GM19238 (cell line): ENCODE results near the gene GNAT2.
"Not testable (repeated sequence)": the region's sequence is repeated elsewhere in the genome, so short reads cannot be mapped to it uniquely, and the experiment has no call there.

Experiments used
- DNase-seq: peaks from one replicate; pipeline ENCODE4 v3.0.0; 2011; ENCODE audit warnings: low spot score; ENCODE audit not compliant: insufficient read length

The GNAT2 gene

GRCh38 chr1:109619576-109620400 is at the start of gene GNAT2, which contains the start of gene AMPD2:
GNAT2 (minus strand) TSS chr1:109619616; CDS start chr1:109612870, 6,746 bp downstream.
AMPD2 (plus strand) TSS chr1:109619837; CDS start chr1:109621176, 1,339 bp downstream.
- DNase-seq, result peak; percentile 79

- DNase-seq, result no peak
Measured at GRCh38 chr1:109668123-109668775, 48.8 kb upstream of the GNAT2 start.

- DNase-seq, result peak; percentile 60
Measured at GRCh38 chr1:109667452-109668122, 48.2 kb upstream of the GNAT2 start, which contains the start of gene GSTM2. GSTM2 (plus strand) TSS chr1:109668057; CDS start chr1:109668116, 59 bp downstream.

DNA sequence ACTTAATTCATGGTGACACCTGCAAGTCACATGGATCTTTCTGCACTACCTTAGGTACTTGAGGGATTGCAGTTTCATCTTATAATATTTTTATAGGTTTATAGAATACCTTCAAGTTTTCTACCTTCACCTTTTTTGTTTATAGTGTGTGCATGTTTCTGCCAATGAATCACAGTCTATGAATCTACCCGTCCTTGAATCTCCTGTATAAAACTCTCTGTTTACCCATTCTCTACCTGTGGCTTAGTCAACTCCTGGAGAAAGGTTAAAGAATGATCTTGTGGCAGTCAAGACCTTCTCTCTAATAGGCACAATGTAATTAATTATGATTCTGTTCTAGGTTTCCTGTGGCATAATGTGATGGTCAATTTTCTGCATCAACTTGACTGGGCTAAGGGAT is 45.3 kb upstream of the GNAT2 start:
- DNase-seq, result no peak

DNA sequence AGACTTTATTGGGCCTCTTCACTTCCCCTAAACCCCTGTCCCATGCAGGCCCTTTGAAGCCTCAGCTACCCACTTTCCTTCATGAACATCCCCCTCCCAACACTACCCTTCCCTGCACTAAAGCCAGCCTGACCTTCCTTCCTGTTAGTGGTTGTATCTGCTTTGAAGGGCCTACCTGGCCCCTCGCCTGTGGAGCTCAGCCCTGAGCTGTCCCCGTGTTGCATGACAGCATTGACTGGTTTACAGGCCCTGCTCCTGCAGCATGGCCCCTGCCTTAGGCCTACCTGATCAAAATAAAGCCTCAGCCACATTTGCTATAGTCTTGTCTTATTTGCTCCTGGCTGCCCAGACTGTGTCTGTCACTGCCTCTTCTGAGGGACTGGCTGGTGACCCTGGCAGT is 42.0 kb upstream of the GNAT2 start:
- no peak for DNase-seq

GRCh38 chr1:109660691-109661026 is 41.2 kb upstream of the GNAT2 start:
- DNase-seq, result not testable (repeated sequence)

DNA sequence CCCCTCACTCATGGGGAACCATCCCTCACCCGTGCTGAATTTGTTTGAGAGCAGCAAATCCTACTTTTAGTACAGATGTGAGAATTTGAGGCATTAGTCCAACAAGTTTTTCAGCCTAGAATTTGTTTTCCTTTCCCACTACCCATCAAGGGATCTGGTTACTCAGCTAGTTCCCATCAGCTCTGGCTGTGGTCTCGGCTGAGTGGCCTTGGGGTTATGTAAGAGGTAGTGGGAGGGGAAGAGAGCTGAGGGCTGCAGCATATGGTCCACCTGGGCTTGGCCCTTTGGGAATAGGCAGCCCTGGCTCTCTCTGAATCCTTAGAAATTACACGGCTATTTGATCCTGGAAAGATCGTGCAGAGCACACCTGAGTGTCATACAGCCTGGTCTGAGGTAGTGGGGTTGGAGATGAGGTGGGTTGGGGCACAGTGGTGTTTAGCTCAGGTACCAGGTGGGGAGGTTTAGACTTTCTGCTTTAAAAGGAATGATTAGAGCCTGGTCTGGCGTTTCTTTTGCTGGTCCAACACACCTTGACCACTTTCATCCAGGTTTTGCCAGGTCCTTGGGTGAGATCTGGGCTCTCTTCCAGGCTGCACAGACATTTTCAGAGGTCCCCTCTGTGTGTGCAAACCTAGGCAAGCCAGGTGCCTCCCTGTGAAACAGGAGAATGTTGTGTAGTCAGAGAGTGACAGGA is 40.7 kb upstream of the GNAT2 start:
- no peak for DNase-seq

- DNase-seq, result no peak
Measured at GRCh38 chr1:109659145-109659544, 39.7 kb upstream of the GNAT2 start.

- DNase-seq, result no peak
Measured at GRCh38 chr1:109658533-109659042, 39.2 kb upstream of the GNAT2 start.

DNA sequence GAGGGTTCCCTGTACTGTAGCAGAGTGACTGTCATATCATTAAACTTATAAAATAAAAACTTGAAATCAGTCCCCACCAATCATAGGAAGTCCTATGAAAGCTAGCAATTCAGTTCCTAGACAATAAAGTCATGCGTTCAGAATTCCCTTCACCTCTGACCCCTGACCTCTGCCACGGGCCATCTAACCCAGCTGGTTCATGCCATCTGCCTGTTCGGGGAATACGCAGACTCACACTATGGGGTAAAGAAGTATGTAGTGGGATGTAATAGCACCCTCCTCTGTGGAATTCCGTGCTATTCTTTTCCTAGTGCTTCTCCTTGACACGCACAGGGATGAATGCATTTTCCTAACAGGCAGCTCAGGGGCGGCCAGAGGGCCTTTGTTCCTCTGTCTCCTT is 38.6 kb upstream of the GNAT2 start:
- no peak for DNase-seq

GRCh38 chr1:109657395-109657794 is 38.0 kb upstream of the GNAT2 start:
- no peak for DNase-seq

- DNase-seq, result peak; percentile 87
Measured at GRCh38 chr1:109655615-109656519, 36.5 kb upstream of the GNAT2 start, which contains the start of gene GSTM4. GSTM4 (plus strand) TSS chr1:109656099; CDS start chr1:109656390, 291 bp downstream.

- DNase-seq, result no peak
Measured at GRCh38 chr1:109654519-109654918, 35.1 kb upstream of the GNAT2 start.

GRCh38 chr1:109653306-109653705 is 33.9 kb upstream of the GNAT2 start:
- DNase-seq, result no peak

GRCh38 chr1:109652402-109652801 is 33.0 kb upstream of the GNAT2 start:
- no peak for DNase-seq

- no peak for DNase-seq
Measured at GRCh38 chr1:109650609-109651008, 31.2 kb upstream of the GNAT2 start.

DNA sequence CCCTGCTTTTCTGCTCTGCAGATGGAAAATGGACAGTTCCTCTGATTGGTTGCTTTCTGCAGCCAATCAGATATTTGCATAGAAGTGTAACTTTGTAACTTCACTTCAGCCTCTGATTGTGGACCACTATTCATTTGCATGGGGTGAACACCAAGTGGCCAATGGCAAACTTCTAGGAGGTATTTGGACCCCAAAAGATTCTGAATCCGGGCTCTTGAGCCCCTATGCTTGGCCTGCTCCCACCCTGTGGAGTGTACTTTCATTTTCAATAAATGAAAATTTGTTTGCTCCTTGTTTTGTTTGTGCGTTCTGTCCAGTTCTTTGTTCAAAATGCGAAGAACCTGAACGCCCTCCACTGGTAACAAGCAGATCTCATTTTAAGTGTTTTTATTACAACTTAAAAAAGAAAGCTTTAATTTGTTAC is 30.1 kb upstream of the GNAT2 start:
- DNase-seq, result no peak

GRCh38 chr1:109644670-109645069 is 25.3 kb upstream of the GNAT2 start:
- DNase-seq, result no peak

GRCh38 chr1:109643385-109644230 is 24.2 kb upstream of the GNAT2 start:
- DNase-seq, result peak; percentile 70
